MM.1S (cell line): ENCODE results near the gene SON.
A peak's percentile ranks its signal among the peaks of the same experiment; 100 is the strongest.

Experiments
- DNase-seq: peaks from one replicate; pipeline ENCODE4 v3.0.0-alpha.2; 2015
- H2AFZ ChIP-seq: fragments of 300-600 bp; sonication (generic); 2 replicates; pipeline ENCODE4 v1.6.0; 2016; ENCODE audit warnings: antibody characterized with exemption, low read length
- H3F3A ChIP-seq: fragments of 300-600 bp; sonication (generic); 2 replicates; pipeline ENCODE4 v1.6.1; 2016; ENCODE audit warnings: mild to moderate bottlenecking, antibody characterized with exemption, low read length, moderate library complexity, mixed read lengths; ENCODE audit not compliant: insufficient read depth
- H3K27ac ChIP-seq: fragments of 300-600 bp; sonication (generic); 2 replicates; pipeline ENCODE4 v1.5.1; 2016; ENCODE audit warnings: mild to moderate bottlenecking, low read length
- H3K27me3 ChIP-seq: fragments of 300-600 bp; sonication (generic); replicated peaks from 2 replicates; pipeline ENCODE4 v1.6.0; 2016; ENCODE audit warnings: low read length; ENCODE audit not compliant: insufficient read depth
- H3K36me3 ChIP-seq: fragments of 300-600 bp; sonication (generic); replicated peaks from 2 replicates; pipeline ENCODE4 v1.6.1; 2016; ENCODE audit warnings: mild to moderate bottlenecking, low read length, mixed read lengths; ENCODE audit not compliant: insufficient read depth
- H3K4me1 ChIP-seq: fragments of 300-600 bp; sonication (generic); 2 replicates; pipeline ENCODE4 v1.6.1; 2016; ENCODE audit warnings: low read length, mixed read lengths
- H3K4me2 ChIP-seq: fragments of 300-600 bp; sonication (generic); 2 replicates; pipeline ENCODE4 v1.6.0; 2016; ENCODE audit warnings: low read depth, low read length
- H3K4me3 ChIP-seq: fragments of 300-600 bp; sonication (generic); 2 replicates; pipeline ENCODE4 v1.5.1; 2016; ENCODE audit warnings: low read length, mixed read lengths
- H3K79me2 ChIP-seq: fragments of 300-600 bp; sonication (generic); 2 replicates; pipeline ENCODE4 v1.6.1; 2016; ENCODE audit warnings: mixed run types, low read length, mixed read lengths
- H3K9ac ChIP-seq: fragments of 300-600 bp; sonication (generic); 2 replicates; pipeline ENCODE4 v1.6.1; 2016; ENCODE audit warnings: low read length, mixed read lengths
- H3K9me2 ChIP-seq: fragments of 300-600 bp; sonication (generic); replicated peaks from 2 replicates; pipeline ENCODE4 v1.6.1; 2016; ENCODE audit warnings: mild to moderate bottlenecking, low read length, mixed read lengths; ENCODE audit not compliant: insufficient read depth
- H3K9me3 ChIP-seq: fragments of 300-600 bp; sonication (generic); replicated peaks from 2 replicates; pipeline ENCODE4 v1.6.1; 2016; ENCODE audit warnings: mild to moderate bottlenecking, low read length, mixed read lengths; ENCODE audit not compliant: insufficient read depth
- H4K20me1 ChIP-seq: fragments of 300-600 bp; sonication (generic); 2 replicates; pipeline ENCODE4 v1.6.1; 2016; ENCODE audit warnings: mild to moderate bottlenecking, low read length, moderate library complexity, mixed read lengths; ENCODE audit not compliant: insufficient read depth
- EZH2 ChIP-seq: fragments of 300-600 bp; sonication (generic); optimal IDR thresholded peaks from 2 replicates; pipeline ENCODE3; 2017; ENCODE audit warnings: low read depth, mild to moderate bottlenecking, antibody characterized with exemption, low read length, mixed read lengths
- EZH2phosphoT487 ChIP-seq: fragments of 300-600 bp; sonication (generic); IDR thresholded peaks from 2 replicates; pipeline ENCODE4 v1.6.1; 2018; ENCODE audit warnings: antibody characterized with exemption, low read length
- TF ChIP-seq, protein P1 (sequence below): fragments of 300-600 bp; sonication (generic); IDR thresholded peaks from 2 replicates; pipeline ENCODE4 v1.5.1; 2016; ENCODE audit warnings: antibody characterized with exemption, low read length, mixed read lengths

Gene SON

DNA sequence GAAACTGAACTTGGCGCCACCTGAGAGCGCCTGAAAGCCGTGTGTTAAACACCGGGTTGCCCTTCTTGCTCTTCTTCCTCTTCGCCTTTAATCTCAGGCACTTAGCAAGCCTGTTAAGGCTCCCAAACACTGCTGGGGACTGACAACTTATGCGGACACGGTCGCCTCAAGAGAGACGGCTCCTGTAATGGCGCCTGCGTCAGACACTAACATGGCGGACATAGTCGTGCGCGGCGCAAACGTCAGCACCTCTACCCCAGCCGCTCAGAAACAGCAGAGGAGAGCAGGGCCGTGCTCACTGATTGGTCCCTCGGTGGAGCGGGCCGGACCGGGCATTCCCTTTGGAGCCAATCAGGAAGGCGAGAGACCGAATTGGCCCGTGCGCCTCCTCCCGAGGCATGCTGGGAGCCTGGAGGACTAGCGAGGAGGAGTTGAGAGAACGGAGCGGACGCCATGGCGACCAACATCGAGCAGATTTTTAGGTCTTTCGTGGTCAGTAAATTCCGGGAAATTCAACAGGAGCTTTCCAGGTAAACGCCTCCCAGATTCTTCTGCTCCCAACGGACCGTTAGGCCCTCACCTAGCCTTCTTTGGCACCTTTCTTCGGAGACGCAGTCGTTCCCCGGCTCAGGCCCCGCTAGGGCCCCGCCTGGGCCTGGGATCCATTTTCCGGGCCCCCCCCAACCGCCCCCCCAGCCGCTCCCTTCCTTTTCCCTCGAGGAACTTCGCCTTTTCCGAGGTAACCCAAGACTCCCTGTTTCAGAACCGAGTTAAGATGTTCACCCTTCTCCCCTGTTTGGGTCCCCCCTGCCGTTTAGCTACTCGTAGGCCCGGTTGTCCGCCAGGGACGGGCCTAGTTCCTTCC is at the start of gene SON:
Gene SON (plus strand): TSS at position 399 of the 865 bp plus-strand sequence. CDS start 55 bp downstream, at position 454.
- Histone ChIP-seq H3F3A (peaks cover 29% of the 10 kb centered on the region), H4K20me1 (peaks cover 36% of the 10 kb centered on the region), H3K9me2 (no peaks in the 10 kb centered on the region), H3K27me3 (no peaks in the 10 kb centered on the region), H2AFZ (peak within 1 kb of the TSS; percentile 37), H3K36me3 (peaks cover 11% of the 10 kb centered on the region; the same call in 1 of the 2 replicates), H3K9me3 (no peaks in the 10 kb centered on the region), H3K9ac (peak within 1 kb of the TSS; percentile 97), H3K4me2 (peak within 1 kb of the TSS; percentile 90), H3K79me2 (peaks cover 87% of the 10 kb centered on the region), H3K4me1 (peaks cover 21% of the 10 kb centered on the region), H3K4me3 (peak within 1 kb of the TSS; percentile 83), H3K27ac (peak within 1 kb of the TSS; percentile 96)
- peak; percentile 100 for DNase-seq
- TF ChIP-seq, protein P1, sequence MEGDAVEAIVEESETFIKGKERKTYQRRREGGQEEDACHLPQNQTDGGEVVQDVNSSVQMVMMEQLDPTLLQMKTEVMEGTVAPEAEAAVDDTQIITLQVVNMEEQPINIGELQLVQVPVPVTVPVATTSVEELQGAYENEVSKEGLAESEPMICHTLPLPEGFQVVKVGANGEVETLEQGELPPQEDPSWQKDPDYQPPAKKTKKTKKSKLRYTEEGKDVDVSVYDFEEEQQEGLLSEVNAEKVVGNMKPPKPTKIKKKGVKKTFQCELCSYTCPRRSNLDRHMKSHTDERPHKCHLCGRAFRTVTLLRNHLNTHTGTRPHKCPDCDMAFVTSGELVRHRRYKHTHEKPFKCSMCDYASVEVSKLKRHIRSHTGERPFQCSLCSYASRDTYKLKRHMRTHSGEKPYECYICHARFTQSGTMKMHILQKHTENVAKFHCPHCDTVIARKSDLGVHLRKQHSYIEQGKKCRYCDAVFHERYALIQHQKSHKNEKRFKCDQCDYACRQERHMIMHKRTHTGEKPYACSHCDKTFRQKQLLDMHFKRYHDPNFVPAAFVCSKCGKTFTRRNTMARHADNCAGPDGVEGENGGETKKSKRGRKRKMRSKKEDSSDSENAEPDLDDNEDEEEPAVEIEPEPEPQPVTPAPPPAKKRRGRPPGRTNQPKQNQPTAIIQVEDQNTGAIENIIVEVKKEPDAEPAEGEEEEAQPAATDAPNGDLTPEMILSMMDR: no peak
- TF ChIP-seq EZH2: no peak
- TF ChIP-seq EZH2phosphoT487: no peak

DNA sequence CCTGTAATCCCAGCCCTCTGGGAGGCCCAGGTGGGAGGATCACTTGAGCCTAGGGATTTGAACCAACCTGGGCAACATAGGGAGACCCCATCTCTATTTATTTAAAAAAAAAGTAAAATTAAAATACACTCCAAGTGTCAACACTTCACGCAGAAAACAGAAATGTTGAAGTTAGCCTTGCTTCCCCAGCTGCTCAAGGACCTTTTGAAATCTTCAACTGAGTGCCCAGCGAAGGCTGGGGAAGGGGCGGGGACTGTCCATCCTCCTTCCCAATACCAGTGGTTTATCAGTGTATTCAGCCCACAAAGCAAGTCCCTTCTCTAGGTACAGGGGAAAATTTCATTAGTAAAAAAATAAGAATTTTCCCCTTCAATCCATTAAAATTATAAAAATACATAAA is 49.1 kb upstream of the SON start:
- Histone ChIP-seq H3K4me3 (no peak overlapping the region), H3K27ac (no peak overlapping the region), H3K9ac (no peak overlapping the region), H3K27me3 (no peaks in the 10 kb centered on the region), H3K79me2 (no peaks in the 10 kb centered on the region), H3F3A (peaks cover 3% of the 10 kb centered on the region; the same call in 1 of the 2 replicates), H2AFZ (no peak overlapping the region), H3K4me2 (no peak overlapping the region), H4K20me1 (no peaks in the 10 kb centered on the region), H3K9me2 (no peaks in the 10 kb centered on the region), H3K36me3 (no peaks in the 10 kb centered on the region), H3K9me3 (no peaks in the 10 kb centered on the region), H3K4me1 (peaks cover 5% of the 10 kb centered on the region; the same call in 1 of the 2 replicates)
- no peak for TF ChIP-seq EZH2
- TF ChIP-seq, protein P1: no peak
- TF ChIP-seq EZH2phosphoT487: no peak
- DNase-seq: no peak

- no peak for DNase-seq
- H3K79me2 ChIP-seq: no peaks in the 10 kb centered on the region
- H3K4me2 ChIP-seq: no peak overlapping the region
- peaks cover 3% of the 10 kb centered on the region; the same call in 1 of the 2 replicates for H3F3A ChIP-seq
- no peaks in the 10 kb centered on the region for H3K36me3 ChIP-seq
- no peak overlapping the region for H3K9ac ChIP-seq
- H3K27me3 ChIP-seq: no peaks in the 10 kb centered on the region
- H2AFZ ChIP-seq: no peak overlapping the region
- no peak overlapping the region for H3K4me3 ChIP-seq
- H3K9me3 ChIP-seq: no peaks in the 10 kb centered on the region
- no peak overlapping the region for H3K27ac ChIP-seq
- no peaks in the 10 kb centered on the region for H4K20me1 ChIP-seq
- H3K9me2 ChIP-seq: no peaks in the 10 kb centered on the region
- peaks cover 3% of the 10 kb centered on the region; the same call in 1 of the 2 replicates for H3K4me1 ChIP-seq
- TF ChIP-seq EZH2phosphoT487 (no peak), EZH2 (no peak)
- TF ChIP-seq, protein P1: no peak
Observed at GRCh38 chr21:33495743-33496142, 47.1 kb upstream of the SON start.
